Left colon (tissue), 2 donors: ENCODE results near the gene LAPTM5. TPM values are rescaled to one million over a fixed set of nuclear protein-coding genes. Genes with fewer than 3 reads are reported as not detected.

Experiments
- ATAC-seq: fragments of 200-7000 bp; cut with Tn5 transposase; one replicate; pipeline ENCODE4 v1.9.1; 2020; ENCODE audit warnings: mild to moderate bottlenecking, moderate library complexity
- DNase-seq, 2 donors: peaks; one replicate each; pipeline ENCODE4 v3.0.0-alpha.2; 2020
- intact Hi-C, 2 donors: fragments of 100-400 bp; cut with DNase I in 1 of 2; cut with micrococcal nuclease in 1 of 2; formaldehyde crosslinking; loops; one replicate each; pipeline versions ENCODE4 v1.11.2 to v1.14.0; 2022; cut with DNase I, micrococcal nuclease
- total RNA-seq, 2 donors: library from RNA; stranded (reverse); fragmentation: NEBNext Ultra II Directional; extraction: Animal tissue kit (Norgen Biotek cat#: 25700); gene quantifications; one replicate each; pipeline ENCODE4 v1.2.1, GENCODE V29; 2021
- donor health status: DM: no; HTN: no; CAD: no.
- donor health status: DM: yes; HTN: yes; CAD: no.

LAPTM5 gene
- total RNA-seq, 2 donors from 2014 or later = 10.7 to 49.1 TPM

GRCh38 chr1:30726773-30727684, 30.5 kb downstream of the LAPTM5 start:
- ATAC-seq = no peak
- DNase-seq = no peak
- intact Hi-C loops = loop anchor here in 1 of 2 donors (10.0 kb wide), 1 partner anchor 188 kb away; no protein-coding TSS in a partner anchor

- DNase-seq = no peak
- intact Hi-C loops = loop anchor here in 1 of 2 donors (10.0 kb wide), 1 partner anchor 189 kb away; no protein-coding TSS in a partner anchor
- ATAC-seq = no peak
These were observed 31.3 kb downstream of the LAPTM5 start for GRCh38 chr1:30726236-30726635.

DNA sequence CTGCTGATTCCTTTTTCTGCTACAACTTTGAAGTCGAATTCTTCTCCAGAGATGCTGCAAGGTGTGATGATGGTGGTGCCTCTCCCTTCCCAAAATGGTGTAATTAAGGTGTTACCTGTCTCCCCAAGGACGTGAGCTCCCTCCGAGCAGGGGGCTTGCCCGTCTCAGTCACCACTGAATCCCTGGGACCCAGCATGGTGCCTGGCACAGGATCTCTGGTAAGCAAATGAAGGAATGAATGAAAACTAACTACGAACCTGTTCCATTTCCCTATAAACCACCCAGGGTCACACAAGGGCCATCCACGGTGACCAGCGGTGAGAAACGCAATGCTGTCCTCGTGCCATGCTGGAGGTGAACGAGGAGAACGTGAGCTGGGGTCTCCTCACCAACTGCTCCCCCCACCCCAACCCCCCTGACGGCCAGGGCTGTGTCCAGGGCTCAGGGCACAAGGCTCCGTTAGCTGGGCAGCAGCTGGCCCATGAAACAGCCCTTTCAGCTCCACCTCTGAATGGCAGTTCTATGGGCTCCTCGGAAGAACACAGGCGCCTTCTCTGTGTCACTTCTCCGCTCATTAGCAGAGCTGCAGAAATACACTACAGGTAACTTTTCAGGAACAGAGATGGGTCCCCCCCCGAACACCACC, 32.0 kb downstream of the LAPTM5 start:
- ATAC-seq (no peak), DNase-seq (no peak)
- intact Hi-C loops = loop anchor here in 1 of 2 donors (10.0 kb wide), 1 partner anchor 189 kb away; no protein-coding TSS in a partner anchor

GRCh38 chr1:30724655-30725421, 32.7 kb downstream of the LAPTM5 start:
- intact Hi-C loops = loop anchor here (5.0 to 10.0 kb wide), 2 partner anchors 52 to 190 kb away; no protein-coding TSS in a partner anchor
- no peak for DNase-seq
- no peak for ATAC-seq

DNA sequence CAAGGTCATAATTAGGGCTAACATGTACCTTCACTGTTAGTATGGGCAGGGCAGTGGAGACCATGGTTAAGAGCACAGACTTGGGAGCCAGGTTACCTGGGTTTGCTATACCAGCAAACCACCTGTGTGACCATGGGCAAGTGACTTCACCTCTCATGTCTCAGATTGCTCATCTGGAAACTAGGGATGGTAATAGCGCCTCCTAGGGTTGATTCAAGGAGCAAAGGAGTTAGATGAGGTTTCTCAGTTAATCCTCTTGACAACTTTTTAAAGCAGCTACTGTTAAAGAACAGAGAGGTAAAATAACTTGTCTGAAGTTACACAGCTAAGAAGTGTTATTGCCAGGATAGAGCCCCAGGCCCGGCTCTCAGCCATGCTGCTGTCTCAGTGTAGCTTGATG, 33.4 kb downstream of the LAPTM5 start:
- intact Hi-C loops = loop anchor here (5.0 to 10.0 kb wide), 2 partner anchors 53 to 191 kb away; no protein-coding TSS in a partner anchor
- DNase-seq (no peak), ATAC-seq (no peak)

- intact Hi-C loops = loop anchor here (5.0 to 10.0 kb wide), 2 partner anchors 54 to 191 kb away; no protein-coding TSS in a partner anchor
- no peak for DNase-seq
- ATAC-seq = no peak
These were observed 34.2 kb downstream of the LAPTM5 start, which contains the start of gene MATN1 for GRCh38 chr1:30723331-30723755. MATN1 (minus strand) TSS chr1:30723585; CDS start chr1:30723551, 34 bp downstream.

DNA sequence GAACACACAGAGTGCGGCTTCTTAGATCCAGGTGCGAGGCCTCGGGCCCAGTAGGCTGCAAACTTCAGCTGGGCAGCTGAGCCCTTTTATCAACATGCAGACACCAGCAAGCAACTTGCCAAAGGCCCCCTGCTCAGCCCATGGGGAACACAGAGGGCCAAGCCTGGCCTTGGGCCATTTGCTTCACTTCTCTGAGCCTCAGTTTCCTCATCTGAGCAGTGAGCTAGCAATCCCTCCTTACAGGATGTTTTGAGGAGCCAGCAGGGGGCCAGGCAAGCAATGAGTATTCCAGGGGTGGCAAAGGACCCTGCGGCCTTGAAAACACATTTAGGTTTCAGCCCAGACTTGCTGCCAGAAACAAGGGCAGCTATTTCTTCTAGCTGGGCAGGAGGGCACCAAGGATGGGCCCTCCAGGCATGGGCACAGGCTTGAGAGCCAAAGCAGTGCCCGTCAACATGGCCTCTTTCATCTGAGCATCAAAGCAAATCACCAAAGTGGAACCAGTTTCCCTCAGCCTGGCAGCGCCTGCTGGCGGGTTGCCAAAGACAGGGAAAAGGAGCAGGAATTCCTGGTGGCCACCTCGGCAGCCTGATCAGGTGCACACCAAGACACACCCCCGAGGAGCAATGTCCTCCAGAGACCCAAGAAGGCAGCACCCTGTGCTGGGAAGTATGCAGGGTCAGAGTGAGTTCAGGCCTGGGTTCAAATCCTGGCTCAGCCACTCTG, 35.6 kb downstream of the LAPTM5 start:
- ATAC-seq (no peak), DNase-seq (peak in 1 of 2 donors; percentile 55)
- intact Hi-C loops = loop anchor here (5.0 to 10.0 kb wide), 2 partner anchors 55 to 193 kb away; no protein-coding TSS in a partner anchor

DNA sequence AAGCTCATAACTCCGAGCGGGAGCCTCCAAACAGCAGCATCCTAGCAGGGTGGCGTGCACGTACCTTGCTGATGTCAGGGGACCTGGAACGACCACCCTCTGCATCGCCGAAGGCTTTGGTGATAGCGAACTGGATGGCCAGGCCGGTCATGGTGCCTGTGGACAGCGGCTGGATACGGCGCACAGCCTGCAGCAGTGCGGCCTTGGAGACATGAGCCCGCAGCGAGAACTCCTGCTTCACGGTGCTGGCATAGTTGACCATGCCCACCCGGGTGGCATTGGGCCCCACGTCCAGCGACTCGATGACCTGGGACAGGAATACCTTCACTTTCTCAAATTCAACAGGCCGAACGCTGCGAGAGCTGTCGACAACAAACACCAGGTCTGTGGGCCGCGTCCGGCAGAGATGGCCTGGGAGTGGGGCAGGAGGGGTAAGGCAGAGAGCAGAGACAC, 36.2 kb downstream of the LAPTM5 start:
- no peak for ATAC-seq
- intact Hi-C loops = loop anchor here (5.0 to 10.0 kb wide), 2 partner anchors 56 to 193 kb away; no protein-coding TSS in a partner anchor

DNA sequence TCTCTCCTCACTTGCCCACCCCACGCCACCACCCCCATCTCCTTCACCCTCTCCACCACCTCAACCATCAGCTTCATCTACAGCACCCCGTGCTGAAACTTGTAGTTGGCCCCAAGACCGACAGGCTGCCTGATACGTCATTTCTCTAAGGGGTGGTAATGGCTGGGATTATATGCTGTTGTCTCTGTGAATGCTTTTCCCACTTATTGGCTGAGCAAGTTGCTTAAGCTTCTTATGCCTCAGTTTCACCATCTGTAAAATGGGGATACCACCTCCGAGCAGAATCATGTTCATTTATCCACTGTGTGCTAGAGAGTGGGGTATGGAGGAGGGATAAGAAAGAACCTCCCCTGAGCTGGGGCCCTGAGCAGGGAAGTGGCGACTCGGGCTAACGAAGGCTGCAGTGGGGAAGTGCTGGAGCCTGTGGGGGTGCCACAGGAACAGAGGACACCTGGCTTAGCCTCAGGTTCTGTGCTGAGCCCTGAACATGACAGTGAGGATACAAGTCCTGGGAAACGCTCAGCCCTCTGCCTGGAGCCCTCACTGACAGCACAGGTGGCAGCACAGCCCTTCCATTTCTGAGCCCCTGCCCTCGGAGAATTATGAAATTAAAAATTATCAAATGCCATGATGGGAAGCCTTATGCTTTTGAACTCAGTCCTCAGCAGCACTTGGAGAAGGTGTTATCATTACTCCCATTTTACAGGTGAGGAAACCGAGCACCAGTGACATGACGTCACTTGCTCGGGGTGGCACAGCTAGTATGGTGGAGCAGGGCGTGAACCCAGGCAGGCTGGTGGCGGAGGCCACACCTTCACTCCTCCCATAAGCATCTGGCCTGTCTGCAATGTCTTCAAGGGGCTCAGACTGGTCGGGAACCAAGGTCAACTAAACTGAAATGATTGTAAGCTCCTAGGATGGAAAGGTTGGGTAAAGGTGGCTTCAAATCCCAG, 37.0 kb downstream of the LAPTM5 start:
- DNase-seq (no peak), ATAC-seq (no peak)
- intact Hi-C loops = loop anchor here (5.0 to 10.0 kb wide), 2 partner anchors 57 to 194 kb away; no protein-coding TSS in a partner anchor

More for the DNA sequence above, 36.2 kb downstream of the LAPTM5 start:
- DNase-seq = no peak

GRCh38 chr1:30719406-30720270, 37.9 kb downstream of the LAPTM5 start:
- intact Hi-C loops = loop anchor here (2.0 to 10.0 kb wide), 4 partner anchors 58 to 1485 kb away; partner anchors contain the start of genes MECR (in 1 of the 2) and PTPRU (in 1 of the 2)
- no peak for DNase-seq
- ATAC-seq = peak; percentile 31

DNA sequence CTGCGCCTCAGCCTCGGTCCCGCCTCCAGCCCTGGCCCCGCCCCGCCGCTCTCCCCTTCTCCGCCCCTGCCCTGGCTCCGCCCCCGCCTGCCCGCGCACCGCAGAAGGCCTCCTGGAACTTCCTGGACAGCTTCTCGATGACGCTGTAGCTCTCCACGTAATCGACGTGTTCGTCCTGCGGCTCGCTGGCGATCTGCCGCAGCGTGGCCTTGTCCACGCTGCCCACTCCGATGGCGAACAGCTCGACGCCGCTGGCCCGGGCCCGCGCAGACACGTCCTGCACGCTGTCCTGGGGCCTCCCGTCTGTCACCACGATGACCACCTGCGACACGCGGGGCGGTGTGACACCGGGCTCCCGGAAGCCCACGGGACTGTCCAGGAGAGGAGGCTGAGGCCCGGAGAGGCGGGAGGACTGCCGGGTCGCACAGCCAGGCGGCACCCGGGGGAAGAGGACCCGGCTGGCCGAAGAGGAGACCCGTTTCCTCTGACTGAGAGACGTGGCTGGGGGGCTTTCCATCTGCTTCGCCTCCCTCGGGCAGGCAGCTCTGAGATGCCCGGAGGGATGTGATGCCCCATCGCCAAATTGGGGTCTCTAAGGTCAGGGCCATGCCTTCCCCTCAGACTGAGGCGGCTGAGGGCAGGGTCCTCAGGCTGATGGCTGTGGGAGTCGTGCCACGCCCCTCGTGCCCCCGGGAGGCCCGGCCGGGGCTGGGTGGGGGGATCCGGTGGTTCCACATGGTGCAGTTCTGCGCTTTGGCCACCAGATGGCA, 38.8 kb downstream of the LAPTM5 start:
- ATAC-seq (peak; percentile 78), DNase-seq (peak; percentile 79 to 99)
- intact Hi-C loops = loop anchor here in 1 of 2 donors (2.0 to 10.0 kb wide), 2 partner anchors 60 to 1484 kb away; partner anchors contain the start of genes MECR and PTPRU

GRCh38 chr1:30718091-30718635, 39.4 kb downstream of the LAPTM5 start:
- intact Hi-C loops = loop anchor here in 1 of 2 donors (2.0 to 10.0 kb wide), 2 partner anchors 61 to 1483 kb away; partner anchors contain the start of genes MECR and PTPRU
- ATAC-seq (peak; percentile 77), DNase-seq (peak; percentile 99 to 100)

- ATAC-seq = no peak
- DNase-seq = no peak
- intact Hi-C loops = loop anchor here in 1 of 2 donors (10.0 kb wide), 1 partner anchor 1482 kb away; the partner anchor contains the start of genes MECR and PTPRU
These were observed 40.9 kb downstream of the LAPTM5 start for GRCh38 chr1:30716646-30717045.

DNA sequence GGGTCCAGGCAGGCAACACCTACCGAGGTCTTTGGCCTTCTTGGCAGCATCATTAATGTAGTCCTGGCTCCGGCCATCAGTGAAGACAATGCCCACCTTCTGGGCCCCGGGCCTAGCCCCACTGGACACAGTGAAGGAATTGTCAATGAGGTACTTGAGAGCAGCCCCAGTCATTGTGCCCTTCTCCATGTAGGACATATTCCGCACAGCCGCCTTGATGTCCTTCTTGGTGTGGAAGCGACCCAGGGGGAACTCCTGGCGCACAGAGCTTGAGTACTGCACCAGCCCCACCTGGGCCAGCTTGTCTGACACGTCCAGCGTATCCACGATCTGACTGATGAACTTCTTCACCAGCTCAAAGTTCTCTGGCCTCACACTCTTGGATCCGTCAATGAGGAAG, 41.7 kb downstream of the LAPTM5 start:
- no peak for DNase-seq

More for the DNA sequence above, 41.7 kb downstream of the LAPTM5 start:
- no peak for ATAC-seq
- intact Hi-C loops = loop anchor here in 1 of 2 donors (10.0 kb wide), 1 partner anchor 1481 kb away; the partner anchor contains the start of genes MECR and PTPRU
